ENCODE data around the gene PARD6G. TPM values are rescaled to one million over a fixed set of nuclear protein-coding genes. Genes with fewer than 3 reads are reported as not detected.

Gene PARD6G
- total RNA-seq, 1 donor from 2014 or later = 25.2 TPM

GRCh38 chr18:80188643-80189530 is 58.4 kb downstream of the PARD6G start:
- H3K4me1 Mint-ChIP-seq (ENCODE audit: low read depth, unreplicated experiment) = peaks cover 3% of the 10 kb centered on the region
- peaks cover 9% of the 10 kb centered on the region for H3K9me3 Mint-ChIP-seq (ENCODE audit: unreplicated experiment)
- DNase-seq = no peak
- no peak overlapping the region for H3K27ac Mint-ChIP-seq (ENCODE audit: unreplicated experiment)
- no peaks in the 10 kb centered on the region for H3K36me3 Mint-ChIP-seq (ENCODE audit: unreplicated experiment)
- no peak for TF ChIP-seq CTCF (IDR thresholded peaks at IDR 0.05; ENCODE audit: partially characterized antibody, unreplicated experiment)
- no peak overlapping the region for H3K4me3 Mint-ChIP-seq (ENCODE audit: unreplicated experiment)
- H3K27me3 Mint-ChIP-seq (ENCODE audit: unreplicated experiment) = peaks cover 7% of the 10 kb centered on the region

DNA sequence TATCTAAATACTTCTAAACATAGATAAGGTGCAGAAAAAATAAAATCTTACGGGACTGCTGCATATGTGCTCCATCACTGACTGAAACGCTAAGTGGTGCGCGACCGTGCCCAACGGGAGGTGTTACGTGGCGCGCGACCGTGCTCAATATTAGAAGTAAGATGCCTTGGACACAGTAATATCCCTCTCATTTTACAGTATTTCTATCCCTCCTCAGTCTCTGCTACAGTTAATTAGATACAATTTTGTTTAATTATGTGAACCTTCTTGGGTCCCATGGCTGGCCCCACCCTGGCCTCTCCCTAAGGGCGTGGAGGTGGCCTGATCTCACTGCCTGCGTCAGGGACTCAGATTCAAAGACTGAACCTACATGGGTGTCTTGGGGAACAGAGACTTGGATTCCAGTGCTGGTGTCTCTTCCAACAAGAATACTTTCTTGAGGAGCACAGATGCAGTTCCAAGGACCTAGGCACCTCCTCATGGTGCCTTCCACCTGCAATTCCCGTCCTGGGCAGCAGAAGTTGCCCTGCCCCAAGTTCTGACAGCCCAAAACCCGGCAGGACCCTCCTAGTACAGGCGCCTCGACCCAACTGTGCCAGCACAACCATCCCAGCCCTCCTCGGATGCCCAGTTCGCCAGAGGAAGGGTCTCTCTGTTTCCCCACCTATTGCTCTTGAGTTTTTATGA is 59.2 kb downstream of the PARD6G start:
- no peak for DNase-seq
- TF ChIP-seq CTCF (IDR thresholded peaks at IDR 0.05; ENCODE audit: partially characterized antibody, unreplicated experiment) = no peak
- H3K36me3 Mint-ChIP-seq (ENCODE audit: unreplicated experiment) = no peaks in the 10 kb centered on the region
- H3K4me3 Mint-ChIP-seq (ENCODE audit: unreplicated experiment) = no peak overlapping the region
- H3K27ac Mint-ChIP-seq (ENCODE audit: unreplicated experiment) = no peak overlapping the region
- H3K9me3 Mint-ChIP-seq (ENCODE audit: unreplicated experiment) = peaks cover 12% of the 10 kb centered on the region
- H3K4me1 Mint-ChIP-seq (ENCODE audit: low read depth, unreplicated experiment) = peaks cover 7% of the 10 kb centered on the region
- peaks cover 7% of the 10 kb centered on the region for H3K27me3 Mint-ChIP-seq (ENCODE audit: unreplicated experiment)

- DNase-seq = no peak
- no peak overlapping the region for H3K4me3 Mint-ChIP-seq (ENCODE audit: unreplicated experiment)
- peaks cover 10% of the 10 kb centered on the region for H3K9me3 Mint-ChIP-seq (ENCODE audit: unreplicated experiment)
- peaks cover 17% of the 10 kb centered on the region for H3K4me1 Mint-ChIP-seq (ENCODE audit: low read depth, unreplicated experiment)
- TF ChIP-seq CTCF (IDR thresholded peaks at IDR 0.05; ENCODE audit: partially characterized antibody, unreplicated experiment) = no peak
- no peaks in the 10 kb centered on the region for H3K36me3 Mint-ChIP-seq (ENCODE audit: unreplicated experiment)
- H3K27me3 Mint-ChIP-seq (ENCODE audit: unreplicated experiment) = peaks cover 9% of the 10 kb centered on the region
- no peak overlapping the region for H3K27ac Mint-ChIP-seq (ENCODE audit: unreplicated experiment)
Observed at GRCh38 chr18:80185545-80185944, 61.8 kb downstream of the PARD6G start.

DNA sequence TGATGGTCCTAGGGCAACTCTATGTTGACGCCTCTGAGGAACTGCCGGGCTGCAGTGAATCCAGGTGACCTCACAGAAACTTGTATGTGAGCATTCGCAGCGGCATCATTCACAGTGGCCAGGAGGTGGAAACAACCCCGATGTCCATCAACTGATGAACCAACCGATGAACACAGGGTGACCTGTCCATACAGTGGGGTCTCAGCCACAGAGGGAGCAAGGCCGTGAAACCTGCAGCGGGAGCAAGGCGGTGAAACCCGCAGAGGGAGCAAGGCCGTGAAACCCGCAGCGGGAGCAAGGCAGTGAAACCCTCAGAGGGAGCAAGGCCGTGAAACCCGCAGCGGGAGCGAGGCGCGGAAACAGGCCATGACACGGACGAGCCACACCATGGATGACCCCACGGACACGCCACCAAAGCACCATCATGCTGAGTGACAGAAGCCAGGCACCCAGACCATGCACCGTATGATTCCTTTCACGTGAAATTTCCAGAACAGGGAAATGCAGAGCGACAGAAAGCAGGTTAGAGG is 63.0 kb downstream of the PARD6G start:
- Mint-ChIP-seq H3K9me3 (ENCODE audit: unreplicated experiment) (peaks cover 10% of the 10 kb centered on the region), H3K27me3 (ENCODE audit: unreplicated experiment) (peaks cover 12% of the 10 kb centered on the region), H3K27ac (ENCODE audit: unreplicated experiment) (no peak overlapping the region), H3K4me1 (ENCODE audit: low read depth, unreplicated experiment) (peaks cover 14% of the 10 kb centered on the region), H3K36me3 (ENCODE audit: unreplicated experiment) (no peaks in the 10 kb centered on the region), H3K4me3 (ENCODE audit: unreplicated experiment) (no peak overlapping the region)
- no peak for DNase-seq
- no peak for TF ChIP-seq CTCF (IDR thresholded peaks at IDR 0.05; ENCODE audit: partially characterized antibody, unreplicated experiment)

Measured in glutamatergic neuron (in vitro differentiated cells).